ENCODE measurements around the gene TTC7B. TPM values are rescaled to one million over a fixed set of nuclear protein-coding genes. Genes with fewer than 3 reads are reported as not detected.

Gene TTC7B
- polyA plus RNA-seq, 1 donor, result 43.7 TPM

DNA sequence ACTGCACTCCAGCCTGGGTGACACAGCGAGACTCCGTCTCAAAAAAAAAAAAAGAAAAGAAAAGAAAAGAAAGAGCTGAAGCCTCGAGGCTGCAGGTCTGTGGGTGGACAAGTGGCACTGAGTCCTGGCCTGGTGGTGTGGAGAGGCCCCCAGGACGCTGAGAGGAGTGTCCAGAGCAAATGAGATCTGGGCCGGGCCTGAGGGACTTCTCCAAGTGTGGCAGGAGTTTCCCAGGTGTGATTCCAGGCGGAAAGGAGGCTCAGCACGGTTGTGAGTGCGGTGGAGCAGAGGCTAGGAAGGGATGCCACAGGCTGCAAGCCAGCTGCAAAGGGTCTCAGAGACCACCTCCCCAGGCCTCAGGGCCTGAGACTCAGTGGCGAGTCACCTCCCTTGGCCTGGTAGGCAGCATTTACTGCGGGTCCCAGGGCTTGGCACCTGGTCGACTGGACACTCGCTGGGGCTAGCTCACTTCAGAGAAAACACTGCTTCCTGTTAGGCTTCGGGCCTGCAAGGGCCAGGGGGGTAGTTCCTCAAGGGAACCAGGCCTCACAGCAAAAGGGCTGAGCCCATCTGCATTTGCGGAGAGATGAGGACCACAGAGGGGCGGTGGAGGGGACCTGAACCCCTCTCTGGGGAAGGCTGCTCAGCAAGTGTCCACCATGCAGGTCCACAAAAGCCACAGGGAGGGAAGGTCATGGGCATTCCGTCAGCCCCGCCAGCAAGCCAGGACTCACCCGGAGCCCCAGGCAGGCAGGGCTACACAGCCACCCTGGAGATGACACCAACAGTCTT lies 11.7 kb downstream of the TTC7B start:
- no peak for DNase-seq

DNA sequence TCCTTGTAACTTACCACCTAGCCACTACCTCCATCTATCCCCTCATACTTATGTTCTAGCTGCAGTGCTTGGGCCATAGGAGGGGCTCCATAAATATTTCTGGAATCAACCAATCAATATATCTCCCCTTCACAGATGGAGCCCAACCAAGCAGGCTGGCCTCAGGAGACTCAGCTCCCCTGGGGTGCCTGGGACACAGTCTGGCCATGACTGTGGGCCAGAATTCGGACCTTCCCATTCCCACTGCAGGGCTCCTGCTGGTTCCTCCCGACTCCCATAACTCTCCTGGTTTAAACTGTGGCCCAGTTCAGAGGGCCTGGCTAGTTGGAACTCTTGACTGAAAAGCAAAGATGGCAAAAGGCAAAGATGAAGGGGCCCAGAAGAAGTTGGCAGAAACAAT lies 13.0 kb downstream of the TTC7B start:
- DNase-seq, result no peak

- DNase-seq, result no peak
Observed at GRCh38 chr14:90799420-90799819, 16.8 kb downstream of the TTC7B start.

GRCh38 chr14:90797919-90798318 lies 18.3 kb downstream of the TTC7B start:
- no peak for DNase-seq

GRCh38 chr14:90797451-90797850 lies 18.8 kb downstream of the TTC7B start:
- no peak for DNase-seq

- no peak for DNase-seq
Observed at GRCh38 chr14:90796329-90796728, 19.9 kb downstream of the TTC7B start.

- DNase-seq, result no peak
Observed at GRCh38 chr14:90795744-90796143, 20.5 kb downstream of the TTC7B start.

DNA sequence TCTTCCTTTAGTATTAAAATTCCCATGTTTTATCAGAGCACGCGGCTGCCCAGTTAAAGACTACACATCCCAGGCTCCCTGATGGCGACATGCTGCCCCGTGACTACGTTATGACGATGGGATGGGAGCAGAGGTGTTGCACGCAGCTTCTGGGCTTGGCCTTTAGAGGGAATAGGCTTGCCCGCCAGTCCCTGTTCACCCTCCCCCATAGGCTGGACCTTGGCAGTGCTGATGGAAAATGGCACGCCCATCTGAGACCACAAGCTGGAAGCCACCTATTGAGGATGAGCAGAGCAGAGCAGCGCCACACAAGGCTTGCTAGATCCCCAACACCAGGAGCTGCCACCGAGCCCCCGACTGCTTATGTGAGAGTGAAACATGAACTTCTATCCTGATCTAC lies 24.7 kb downstream of the TTC7B start:
- no peak for DNase-seq

- no peak for DNase-seq
Observed at GRCh38 chr14:90788031-90788430, 28.2 kb downstream of the TTC7B start.

- no peak for DNase-seq
Observed at GRCh38 chr14:90785876-90786450, 30.3 kb downstream of the TTC7B start.

DNA sequence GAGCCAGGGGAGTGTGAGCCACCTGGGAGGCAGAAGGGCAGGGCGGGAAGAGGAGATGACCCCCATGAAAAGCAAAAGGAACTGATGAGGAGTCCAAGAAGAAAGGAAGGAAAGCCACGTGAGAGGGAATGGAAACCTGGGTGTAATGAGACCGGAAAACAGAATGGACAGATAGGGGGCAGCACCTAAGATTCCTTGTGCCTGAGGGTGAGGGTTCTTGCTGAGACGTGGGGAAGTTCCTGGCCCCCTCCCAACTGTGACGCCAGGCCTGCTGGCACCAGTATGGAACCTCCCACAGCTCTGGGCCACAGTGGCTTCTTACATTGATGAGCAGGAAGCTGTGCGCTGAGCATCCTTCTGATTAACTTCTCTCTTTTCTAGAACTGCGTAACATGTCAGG lies 30.8 kb downstream of the TTC7B start:
- DNase-seq, result no peak

GRCh38 chr14:90784621-90785270 lies 31.5 kb downstream of the TTC7B start:
- no peak for DNase-seq

GRCh38 chr14:90783344-90783743 lies 32.9 kb downstream of the TTC7B start:
- no peak for DNase-seq

DNA sequence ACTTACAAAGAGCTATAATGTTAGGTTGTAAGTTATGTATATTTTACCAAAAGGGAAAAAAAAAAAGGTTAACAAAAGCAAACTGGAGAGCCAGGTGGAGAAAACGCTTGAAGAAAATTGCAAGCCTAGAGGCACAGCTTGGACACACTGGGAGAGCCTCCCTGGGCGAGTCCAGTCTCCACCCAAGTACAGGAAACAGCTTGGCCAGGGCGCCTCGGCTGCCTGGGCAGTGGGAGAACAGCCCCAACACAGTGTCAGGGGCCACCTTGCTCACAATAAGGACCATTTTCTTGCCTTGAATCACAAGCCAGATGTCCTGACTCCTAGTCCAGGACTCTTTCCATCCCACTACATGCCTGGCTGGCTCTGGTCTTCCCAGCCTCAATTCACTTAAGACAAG lies 33.3 kb downstream of the TTC7B start:
- DNase-seq, result no peak

GRCh38 chr14:90781876-90782275 lies 34.4 kb downstream of the TTC7B start:
- no peak for DNase-seq

- no peak for DNase-seq
Observed at GRCh38 chr14:90781344-90781761, 34.9 kb downstream of the TTC7B start.

GRCh38 chr14:90780519-90780918 lies 35.7 kb downstream of the TTC7B start:
- DNase-seq, result no peak

- DNase-seq, result no peak
Observed at GRCh38 chr14:90778571-90779255, 37.5 kb downstream of the TTC7B start.

- no peak for DNase-seq
Observed at GRCh38 chr14:90777830-90778485, 38.3 kb downstream of the TTC7B start.

DNA sequence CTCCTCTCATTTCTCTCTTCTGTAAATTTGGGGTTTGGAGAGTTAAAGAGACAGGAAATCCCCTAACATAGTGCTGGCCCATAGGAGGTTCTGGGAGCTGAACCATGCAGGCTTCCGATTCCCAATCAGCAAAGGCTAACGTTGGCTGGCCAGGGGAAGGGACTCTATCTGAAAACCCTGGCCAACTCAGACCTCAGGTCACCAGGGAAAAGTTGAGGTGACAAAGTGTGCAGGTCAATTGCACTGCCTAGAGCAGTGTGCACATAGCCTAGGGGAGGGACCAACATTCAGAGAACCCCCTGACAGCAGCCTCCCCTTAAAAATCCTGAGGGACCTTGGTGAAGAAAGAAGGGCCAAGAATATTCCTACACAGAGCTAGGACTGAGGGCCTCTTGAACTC lies 38.9 kb downstream of the TTC7B start:
- no peak for DNase-seq

DNA sequence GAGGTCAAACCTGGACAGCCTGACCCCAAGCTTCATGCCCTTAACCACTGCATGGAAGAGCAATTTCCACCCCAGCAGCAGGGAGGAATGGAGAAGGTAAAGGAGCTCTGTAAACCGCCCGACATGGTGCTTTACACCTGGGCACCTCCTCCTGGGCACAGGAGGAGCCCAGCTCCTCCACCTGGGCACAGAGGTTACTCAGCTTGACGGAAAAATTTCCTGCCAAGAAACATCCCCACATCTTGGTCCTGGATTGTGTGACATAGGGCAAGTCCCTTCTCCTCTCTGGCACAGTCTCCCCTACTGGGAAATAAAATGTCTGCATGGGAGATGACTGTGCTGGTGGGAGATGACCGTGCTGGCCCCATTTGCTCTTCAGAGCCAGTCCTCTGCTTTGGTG lies 40.8 kb downstream of the TTC7B start:
- DNase-seq, result no peak

DNA sequence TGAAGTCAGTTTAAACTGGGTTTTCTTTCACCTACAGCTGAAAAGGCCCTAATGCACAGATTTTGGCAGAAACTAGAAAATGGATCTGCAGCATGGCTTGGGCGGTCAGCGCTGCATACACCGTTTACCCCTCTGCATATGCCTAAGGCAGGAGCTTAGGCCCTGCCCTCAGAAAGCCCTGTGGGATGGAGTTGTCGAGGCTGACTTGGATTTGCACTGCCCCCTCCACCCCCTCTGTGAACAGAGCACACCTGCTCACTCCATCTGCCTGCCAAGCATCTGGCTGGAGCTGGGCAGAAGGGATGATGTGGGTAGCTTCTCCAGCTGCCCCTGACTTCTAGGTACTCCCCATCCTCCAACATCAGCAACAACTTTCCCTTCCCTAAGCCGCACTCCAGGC lies 41.9 kb downstream of the TTC7B start:
- no peak for DNase-seq

GRCh38 chr14:90773705-90774104 lies 42.5 kb downstream of the TTC7B start:
- no peak for DNase-seq
